Stimulated activated CD8-positive, alpha-beta memory T cell treated with anti-CD3 and anti-CD28 coated beads, Interleukin-12 subunit alpha, Interleukin-12 subunit beta, amount 100 ng/mL, for 24 hours (primary cell): ENCODE measurements around the gene RSF1.
"Not testable (repeated sequence)": the region's sequence is repeated elsewhere in the genome, so short reads cannot be mapped to it uniquely, and the experiment has no call there.

Experiments used
- DNase-seq: peaks from one replicate; pipeline ENCODE4 v3.0.0-alpha.2; 2020; ENCODE audit errors: extremely low read depth

RSF1 gene

GRCh38 chr11:77672264-77672663 is 148.3 kb downstream of the RSF1 start:
- no peak for DNase-seq

- DNase-seq: no peak
Observed at GRCh38 chr11:77669848-77670511, 150.5 kb downstream of the RSF1 start.

- DNase-seq: no peak
Observed at GRCh38 chr11:77668760-77669159, 151.8 kb downstream of the RSF1 start.

- no peak for DNase-seq
Observed at GRCh38 chr11:77665240-77665965, 155.1 kb downstream of the RSF1 start.

- DNase-seq: no peak
Observed at GRCh38 chr11:77661670-77662069, 158.9 kb downstream of the RSF1 start.

- DNase-seq: no peak
Observed at GRCh38 chr11:77660947-77661346, 159.6 kb downstream of the RSF1 start.

GRCh38 chr11:77658213-77659013 is 162.1 kb downstream of the RSF1 start:
- no peak for DNase-seq

GRCh38 chr11:77656362-77656761 is 164.2 kb downstream of the RSF1 start:
- no peak for DNase-seq

GRCh38 chr11:77654770-77655434 is 165.6 kb downstream of the RSF1 start:
- no peak for DNase-seq

- DNase-seq: no peak
Observed at GRCh38 chr11:77650123-77650522, 170.4 kb downstream of the RSF1 start.

- no peak for DNase-seq
Observed at GRCh38 chr11:77647654-77648305, 172.7 kb downstream of the RSF1 start.

GRCh38 chr11:77644887-77645286 is 175.6 kb downstream of the RSF1 start:
- no peak for DNase-seq

- no peak for DNase-seq
Observed at GRCh38 chr11:77642228-77642627, 178.3 kb downstream of the RSF1 start.

GRCh38 chr11:77637345-77638165 is 183.0 kb downstream of the RSF1 start, which contains the start of gene CLNS1A:
Gene CLNS1A, minus strand, starts transcription at chr11:77637794. Its CDS starts 80 bp downstream, at chr11:77637714.
- DNase-seq: peak; percentile 48

GRCh38 chr11:77636731-77637344 is 183.7 kb downstream of the RSF1 start:
- no peak for DNase-seq

GRCh38 chr11:77633926-77634325 is 186.6 kb downstream of the RSF1 start:
- not testable (repeated sequence) for DNase-seq

GRCh38 chr11:77630157-77630710 is 190.3 kb downstream of the RSF1 start:
- DNase-seq: no peak

GRCh38 chr11:77619576-77620198 is 200.8 kb downstream of the RSF1 start:
- DNase-seq: no peak

GRCh38 chr11:77617892-77618291 is 202.6 kb downstream of the RSF1 start:
- no peak for DNase-seq
